Measurements from ENCODE around the gene REG1A.

DNA sequence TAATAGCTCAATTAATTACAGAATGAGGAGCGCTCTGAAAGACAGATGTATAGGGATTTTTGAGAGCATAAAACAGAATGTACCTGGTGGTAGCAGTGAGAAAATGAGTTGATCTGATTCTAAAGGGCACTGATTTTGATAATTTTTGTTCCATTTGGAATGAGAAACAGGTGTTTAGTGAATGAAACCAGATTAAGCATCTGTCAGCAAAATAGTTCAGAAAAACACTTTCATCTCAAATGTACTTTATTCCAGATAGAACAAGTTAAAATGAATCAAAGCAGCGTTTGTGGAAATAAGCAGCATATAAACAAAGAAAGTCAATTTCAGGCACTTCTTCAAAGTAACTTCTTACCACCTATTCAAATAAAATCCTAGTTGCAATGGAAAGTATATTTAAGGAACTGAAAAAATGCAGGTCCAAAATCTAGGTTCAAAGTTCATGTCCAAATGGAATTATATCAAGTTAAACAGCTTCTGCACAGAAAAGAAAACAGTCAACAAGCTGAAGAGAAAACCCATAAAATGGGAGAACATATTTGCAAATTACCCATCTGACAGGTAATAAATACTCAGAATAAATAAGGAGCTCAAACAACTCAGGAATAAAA lies 51.2 kb downstream of the REG1A start:
- TF ChIP-seq, protein P1, sequence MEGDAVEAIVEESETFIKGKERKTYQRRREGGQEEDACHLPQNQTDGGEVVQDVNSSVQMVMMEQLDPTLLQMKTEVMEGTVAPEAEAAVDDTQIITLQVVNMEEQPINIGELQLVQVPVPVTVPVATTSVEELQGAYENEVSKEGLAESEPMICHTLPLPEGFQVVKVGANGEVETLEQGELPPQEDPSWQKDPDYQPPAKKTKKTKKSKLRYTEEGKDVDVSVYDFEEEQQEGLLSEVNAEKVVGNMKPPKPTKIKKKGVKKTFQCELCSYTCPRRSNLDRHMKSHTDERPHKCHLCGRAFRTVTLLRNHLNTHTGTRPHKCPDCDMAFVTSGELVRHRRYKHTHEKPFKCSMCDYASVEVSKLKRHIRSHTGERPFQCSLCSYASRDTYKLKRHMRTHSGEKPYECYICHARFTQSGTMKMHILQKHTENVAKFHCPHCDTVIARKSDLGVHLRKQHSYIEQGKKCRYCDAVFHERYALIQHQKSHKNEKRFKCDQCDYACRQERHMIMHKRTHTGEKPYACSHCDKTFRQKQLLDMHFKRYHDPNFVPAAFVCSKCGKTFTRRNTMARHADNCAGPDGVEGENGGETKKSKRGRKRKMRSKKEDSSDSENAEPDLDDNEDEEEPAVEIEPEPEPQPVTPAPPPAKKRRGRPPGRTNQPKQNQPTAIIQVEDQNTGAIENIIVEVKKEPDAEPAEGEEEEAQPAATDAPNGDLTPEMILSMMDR (IDR thresholded peaks at IDR 0.05; ENCODE audit: insufficient read depth, low read length, poor library complexity, severe bottlenecking), result no peak
- no peak for TF ChIP-seq EZH2phosphoT487 (conservative IDR thresholded peaks at IDR 0.05; ENCODE audit: low read length)
